Muscle of leg (tissue), 11 donors: ENCODE data around the gene PIH1D1. TPM values are rescaled to one million over a fixed set of nuclear protein-coding genes. Genes with fewer than 3 reads are reported as not detected.

Experiments used
- DNase-seq: peaks from one replicate; pipeline ENCODE4 v3.0.0; 2013
- H3K27ac ChIP-seq: one replicate; pipeline ENCODE4 v1.5.1; 2013; ENCODE audit warnings: mild to moderate bottlenecking, low read length, control low read depth
- H3K27me3 ChIP-seq: one replicate; pipeline ENCODE4 v1.6.1; 2013; ENCODE audit warnings: low read length; ENCODE audit not compliant: control insufficient read depth, insufficient read depth
- H3K36me3 ChIP-seq: one replicate; pipeline ENCODE4 v1.6.1; 2013; ENCODE audit warnings: low read length; ENCODE audit not compliant: control insufficient read depth, insufficient read depth
- H3K4me1 ChIP-seq: one replicate; pipeline ENCODE4 v1.6.1; 2013; ENCODE audit warnings: low read length; ENCODE audit not compliant: control insufficient read depth, insufficient read depth
- H3K4me3 ChIP-seq: one replicate; pipeline ENCODE4 v1.5.1; 2013; ENCODE audit warnings: low read length, control low read depth
- H3K9me3 ChIP-seq: replicated peaks from 2 replicates; pipeline ENCODE4 v1.6.1; 2013; ENCODE audit warnings: low read depth, low read length; ENCODE audit not compliant: control insufficient read depth
- WGBS: methylation state at CpG from one replicate; pipeline ENCODE4 v1.1.5; 2013; ENCODE audit warnings: missing lambda C conversion rate; ENCODE audit not compliant: insufficient coverage; 5-methylcytosine and 5-hydroxymethylcytosine counted together
- polyA plus RNA-seq, 8 donors: library from polyadenylated mRNA; unstranded; fragments of 120-200 nt; gene quantifications; one replicate each; pipeline versions ENCODE4 v1.2.1 to v1.2.3, GENCODE V29; 2013; ENCODE audit warnings: inconsistent platforms in 1 of 8, low replicate concordance in 1 of 8; ENCODE audit not compliant: insufficient read length in 8 of 8, insufficient read depth in 1 of 8
- total RNA-seq: library from RNA; stranded (reverse); fragments of 120-200 nt; gene quantifications from one replicate; pipeline ENCODE4 v1.2.4, GENCODE V29; 2013

The PIH1D1 gene
- total and polyA plus RNA-seq, 9 donors, result 42.2 to 55.0 (median 46.7) TPM

DNA sequence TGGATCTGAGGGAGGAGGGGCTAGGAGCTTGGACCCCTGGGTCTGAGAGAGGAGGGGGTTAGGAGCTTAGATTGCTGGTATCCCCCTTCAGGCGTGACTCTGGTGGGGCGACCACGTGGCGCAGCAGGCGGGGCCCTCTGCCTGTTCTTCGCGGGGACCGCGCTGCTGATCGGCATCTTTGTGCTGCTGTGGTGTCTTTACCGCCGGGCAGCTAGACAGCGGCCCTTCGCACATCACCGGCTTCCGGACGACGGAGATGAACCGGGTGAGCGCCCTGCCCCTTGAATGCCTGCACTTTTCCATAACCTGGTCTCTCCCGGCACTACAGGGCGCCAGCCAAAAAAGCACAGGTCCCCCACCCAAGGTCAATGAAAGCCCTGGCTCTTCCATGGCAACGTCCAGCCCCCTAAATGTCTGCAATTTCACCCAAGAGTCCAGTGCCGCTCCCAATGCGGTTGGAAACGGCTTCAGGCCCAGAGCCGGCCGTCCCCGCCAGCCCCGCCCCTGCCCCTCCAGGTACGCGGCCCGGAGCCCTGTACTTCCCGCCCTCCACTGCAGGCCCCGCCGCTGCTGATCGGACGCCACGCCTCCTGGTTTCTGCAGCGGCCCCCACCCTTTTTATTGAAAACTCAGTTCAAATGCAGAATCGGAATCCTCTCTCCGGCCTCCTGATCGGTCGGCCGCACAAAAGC, 23.6 kb downstream of the PIH1D1 start:
- Histone ChIP-seq H3K4me1 (peaks cover 15% of the 10 kb centered on the region), H3K36me3 (no peaks in the 10 kb centered on the region), H3K4me3 (no peak overlapping the region), H3K9me3 (no peaks in the 10 kb centered on the region), H3K27me3 (peaks cover 100% of the 10 kb centered on the region), H3K27ac (no peak overlapping the region)
- WGBS, result under 1% methylated on average over 45 of the region's 45 CpGs
- no peak for DNase-seq

DNA sequence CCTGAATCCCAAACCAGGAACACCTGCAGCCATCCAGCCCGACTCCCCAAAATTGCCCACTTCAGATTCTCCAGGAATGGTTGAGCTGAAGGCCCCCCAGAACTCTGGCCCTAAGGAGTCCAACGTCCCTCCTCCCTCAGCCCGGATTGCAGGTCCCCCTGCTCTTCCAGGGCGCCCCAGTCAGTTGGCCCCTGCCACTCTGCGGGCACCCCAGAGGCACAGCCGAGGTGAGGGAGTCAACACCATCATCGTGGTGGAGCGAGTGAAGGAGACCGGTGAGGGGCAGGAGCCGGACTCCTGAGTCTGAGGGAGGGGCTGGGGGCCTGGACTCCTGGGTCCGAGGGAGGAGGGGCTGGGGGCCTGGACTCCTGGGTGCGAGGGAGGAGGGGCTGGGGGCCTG, 24.3 kb downstream of the PIH1D1 start:
- peaks cover 19% of the 10 kb centered on the region for H3K4me1 ChIP-seq
- no peak for DNase-seq
- no peak overlapping the region for H3K27ac ChIP-seq
- H3K36me3 ChIP-seq, result no peaks in the 10 kb centered on the region
- H3K4me3 ChIP-seq, result no peak overlapping the region
- 39% methylated on average over 9 of the region's 12 CpGs for WGBS
- peaks cover 100% of the 10 kb centered on the region for H3K27me3 ChIP-seq
- no peaks in the 10 kb centered on the region for H3K9me3 ChIP-seq

DNA sequence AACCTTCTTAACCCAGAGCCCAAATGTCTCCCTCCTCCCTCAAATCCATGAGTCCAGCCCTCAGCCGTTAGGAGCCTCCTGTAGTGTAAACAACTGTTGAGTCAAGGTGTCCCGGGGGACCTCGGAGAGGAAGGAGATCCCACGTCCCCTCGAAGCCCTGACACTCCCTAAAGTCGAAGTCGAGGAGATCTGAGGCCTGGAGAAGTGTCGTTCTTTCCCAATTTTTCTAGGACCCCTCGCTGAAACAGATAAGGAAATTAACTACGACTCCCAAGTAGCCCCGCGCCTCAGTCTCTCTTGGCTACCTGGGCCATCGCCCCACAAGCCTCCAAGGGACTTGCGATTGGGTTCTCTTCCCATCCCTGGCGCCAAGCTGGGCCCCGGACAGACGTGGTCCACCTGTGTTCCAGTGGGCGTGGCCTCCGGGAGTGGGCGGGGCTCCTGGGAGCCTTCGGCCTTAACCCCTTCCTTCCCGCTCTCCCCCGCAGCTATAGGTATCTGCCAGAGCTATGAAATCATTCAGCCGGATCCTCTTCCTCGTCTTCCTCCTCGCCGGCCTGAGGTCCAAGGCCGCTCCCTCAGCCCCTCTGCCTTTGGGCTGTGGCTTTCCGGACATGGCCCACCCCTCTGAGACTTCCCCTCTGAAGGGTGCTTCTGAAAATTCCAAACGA, 25.6 kb downstream of the PIH1D1 start:
- Histone ChIP-seq H3K4me3 (no peak overlapping the region), H3K9me3 (no peaks in the 10 kb centered on the region), H3K36me3 (no peaks in the 10 kb centered on the region), H3K27ac (no peak overlapping the region), H3K27me3 (peaks cover 100% of the 10 kb centered on the region), H3K4me1 (peaks cover 24% of the 10 kb centered on the region)
- no peak for DNase-seq
- 2% methylated on average over 20 of the region's 30 CpGs for WGBS

GRCh38 chr19:49425178-49425577, 26.4 kb downstream of the PIH1D1 start, which contains the start of gene GFY:
Gene GFY (plus strand): TSS chr19:49425388. CDS start chr19:49426431, 1,043 bp downstream.
- peaks cover 25% of the 10 kb centered on the region for H3K4me1 ChIP-seq
- no peak within 1 kb of the TSS for H3K27ac ChIP-seq
- H3K4me3 ChIP-seq, result no peak within 1 kb of the TSS
- 31% methylated on average over 2 of the region's 7 CpGs for WGBS
- DNase-seq, result no peak
- H3K27me3 ChIP-seq, result peaks cover 99% of the 10 kb centered on the region
- no peaks in the 10 kb centered on the region for H3K36me3 ChIP-seq
- no peaks in the 10 kb centered on the region for H3K9me3 ChIP-seq

DNA sequence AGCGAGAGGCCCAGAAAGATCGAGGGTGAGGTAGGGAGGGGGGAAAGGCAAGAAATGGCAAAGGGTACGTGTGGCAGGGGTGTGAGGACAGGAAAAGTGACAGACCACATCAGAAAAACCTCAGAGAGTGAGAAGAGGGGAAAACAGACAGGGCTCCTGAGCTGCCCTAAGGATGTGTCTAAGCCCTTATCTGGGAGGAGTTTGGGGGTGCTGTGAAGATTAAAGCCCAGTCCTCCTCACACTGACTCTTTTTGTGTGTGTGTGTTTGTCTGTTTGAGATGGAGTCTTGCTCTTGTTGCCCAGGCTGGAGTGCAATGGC, 27.7 kb downstream of the PIH1D1 start:
- Histone ChIP-seq H3K9me3 (no peaks in the 10 kb centered on the region), H3K27ac (no peak overlapping the region), H3K4me1 (peaks cover 25% of the 10 kb centered on the region), H3K36me3 (no peaks in the 10 kb centered on the region), H3K27me3 (peaks cover 97% of the 10 kb centered on the region), H3K4me3 (no peak overlapping the region)
- WGBS, result 10% methylated on average over 3 of the region's 3 CpGs
- no peak for DNase-seq

- Histone ChIP-seq H3K9me3 (no peaks in the 10 kb centered on the region), H3K27me3 (peaks cover 97% of the 10 kb centered on the region), H3K36me3 (no peaks in the 10 kb centered on the region), H3K27ac (no peak within 1 kb of the TSS), H3K4me3 (no peak within 1 kb of the TSS), H3K4me1 (peaks cover 23% of the 10 kb centered on the region)
- 4% methylated on average over 35 of the region's 42 CpGs for WGBS
- DNase-seq, result no peak
Observed at GRCh38 chr19:49423071-49423984, 28.3 kb downstream of the PIH1D1 start, which contains the start of gene PTH2. Gene PTH2 (minus strand): TSS chr19:49423441. CDS start chr19:49423339, 102 bp downstream.

- H3K4me3 ChIP-seq, result no peak overlapping the region
- peaks cover 19% of the 10 kb centered on the region for H3K4me1 ChIP-seq
- no peaks in the 10 kb centered on the region for H3K36me3 ChIP-seq
- H3K27me3 ChIP-seq, result peaks cover 97% of the 10 kb centered on the region
- H3K9me3 ChIP-seq, result no peaks in the 10 kb centered on the region
- WGBS, result under 1% methylated on average over 58 of the region's 58 CpGs
- H3K27ac ChIP-seq, result no peak overlapping the region
- peak; percentile 39 for DNase-seq
Observed at GRCh38 chr19:49422407-49423070, 29.1 kb downstream of the PIH1D1 start.

DNA sequence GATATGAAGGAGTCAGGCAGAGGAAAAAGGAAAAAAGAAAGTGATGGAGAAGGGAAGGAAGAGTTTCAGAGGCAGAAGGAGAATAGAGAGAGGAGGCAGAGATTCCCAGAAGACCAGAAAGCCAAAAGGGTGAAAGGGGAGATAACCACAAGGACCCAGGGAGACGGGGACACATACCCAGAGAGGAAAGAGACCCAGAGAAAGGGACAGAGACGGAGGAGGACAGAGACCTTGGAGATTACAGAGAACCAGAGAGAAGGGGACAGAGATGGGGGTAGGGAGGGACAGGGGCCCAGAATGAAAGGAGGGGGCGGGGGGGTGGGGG, 29.8 kb downstream of the PIH1D1 start:
- 25% methylated on average over 1 of the region's 3 CpGs for WGBS
- Histone ChIP-seq H3K4me3 (no peak overlapping the region), H3K27me3 (peaks cover 97% of the 10 kb centered on the region), H3K27ac (no peak overlapping the region), H3K4me1 (peaks cover 19% of the 10 kb centered on the region), H3K9me3 (no peaks in the 10 kb centered on the region), H3K36me3 (no peaks in the 10 kb centered on the region)
- DNase-seq, result no peak

DNA sequence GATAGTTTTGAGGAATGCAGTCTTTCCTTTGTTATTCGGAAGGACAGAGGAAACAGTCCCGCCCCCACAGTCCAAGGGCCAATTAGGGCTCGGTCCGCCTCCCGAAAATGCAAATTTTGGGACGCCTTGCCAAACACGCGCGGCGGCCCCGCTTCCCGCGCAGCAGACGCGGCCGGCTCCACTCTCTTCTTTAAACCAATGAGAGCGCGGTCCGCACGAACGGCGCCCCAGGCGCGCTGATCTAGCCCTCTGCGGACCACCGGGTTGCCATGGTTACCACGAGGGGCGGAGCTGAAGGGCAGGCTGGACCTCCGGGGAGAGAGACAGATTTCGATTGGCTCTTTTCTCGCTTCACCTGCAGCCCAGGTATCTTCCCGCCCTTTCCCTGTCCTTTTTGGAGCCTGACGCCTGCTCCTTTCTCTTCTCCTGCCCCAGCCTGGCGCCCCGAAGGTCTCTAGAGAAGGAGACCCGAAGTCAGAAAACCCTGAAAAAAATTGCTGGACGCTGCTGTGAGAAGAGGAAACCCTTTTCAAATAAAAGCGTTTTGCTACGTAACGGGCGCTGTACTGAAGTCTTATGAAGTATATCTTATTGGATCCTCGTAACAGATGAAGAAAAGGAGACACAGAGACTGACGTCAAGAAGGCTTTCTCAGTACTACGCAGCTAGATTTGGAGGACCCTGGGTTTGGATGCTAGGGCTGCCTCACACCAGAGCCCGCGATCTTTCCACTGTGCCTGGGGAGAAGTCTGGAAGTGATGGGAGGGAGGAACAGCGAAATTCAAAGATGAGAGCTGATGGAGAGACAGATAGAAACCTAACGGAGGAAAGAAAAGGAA, 30.4 kb downstream of the PIH1D1 start:
- 8% methylated on average over 40 of the region's 48 CpGs for WGBS

More for the DNA sequence above, 30.4 kb downstream of the PIH1D1 start:
- H3K27ac ChIP-seq, result no peak overlapping the region
- H3K27me3 ChIP-seq, result peaks cover 97% of the 10 kb centered on the region
- H3K4me3 ChIP-seq, result no peak overlapping the region
- no peaks in the 10 kb centered on the region for H3K36me3 ChIP-seq
- H3K9me3 ChIP-seq, result no peaks in the 10 kb centered on the region
- H3K4me1 ChIP-seq, result peaks cover 18% of the 10 kb centered on the region
- DNase-seq, result peak; percentile 81
